KOPT-K1 (cell line): Measurements from ENCODE around the gene SPRR2G.
"Not testable (repeated sequence)": the region's sequence is repeated elsewhere in the genome, so short reads cannot be mapped to it uniquely, and the experiment has no call there.

Experiments used
- H3K27ac ChIP-seq: fragments of 200-600 bp; sonication (generic); 2 replicates; pipeline ENCODE4 v1.5.1; 2016; ENCODE audit warnings: antibody characterized with exemption, mild to moderate bottlenecking, low read depth, low read length; ENCODE audit not compliant: poor library complexity, severe bottlenecking
- H3K36me3 ChIP-seq: fragments of 200-600 bp; sonication (generic); 2 replicates; pipeline ENCODE4 v1.5.1; 2017; ENCODE audit warnings: antibody characterized with exemption, mild to moderate bottlenecking, low read length, moderate library complexity; ENCODE audit not compliant: insufficient read depth
- H3K9me3 ChIP-seq: fragments of 200-600 bp; sonication (generic); 2 replicates; pipeline ENCODE4 v1.5.1; 2017; ENCODE audit warnings: antibody characterized with exemption, low read length, mild to moderate bottlenecking; ENCODE audit not compliant: insufficient read depth, poor library complexity, severe bottlenecking

The SPRR2G gene

DNA sequence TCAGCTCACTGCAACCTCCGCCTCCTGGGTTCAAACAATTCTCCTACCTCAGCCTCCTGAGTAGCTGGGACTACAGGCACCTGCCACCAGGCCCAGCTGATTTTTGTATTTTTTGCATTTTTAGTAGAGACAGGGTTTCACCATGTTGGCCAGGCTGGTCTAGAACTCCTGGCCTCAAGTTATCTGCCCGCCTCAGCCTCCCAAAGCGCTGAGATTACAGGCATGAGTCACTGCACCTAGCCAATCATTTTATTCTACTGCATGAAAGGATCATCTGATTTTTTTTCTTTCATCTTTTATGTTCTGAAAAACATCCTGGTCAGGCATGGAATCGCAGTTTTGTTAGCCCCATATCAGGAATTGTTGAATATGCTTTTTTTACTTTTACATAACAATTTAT, 22.0 kb downstream of the SPRR2G start:
- H3K36me3 ChIP-seq, H3K9me3 ChIP-seq, H3K27ac ChIP-seq: not testable (repeated sequence)

- no peak overlapping the region for H3K27ac ChIP-seq
- no peaks in the 10 kb centered on the region for H3K36me3 ChIP-seq
- H3K9me3 ChIP-seq: peaks cover 6% of the 10 kb centered on the region
Observed at GRCh38 chr1:153127296-153127695, 23.4 kb downstream of the SPRR2G start.

- no peaks in the 10 kb centered on the region for H3K36me3 ChIP-seq
- no peak overlapping the region for H3K27ac ChIP-seq
- peaks cover 6% of the 10 kb centered on the region for H3K9me3 ChIP-seq
Observed at GRCh38 chr1:153125536-153125935, 25.2 kb downstream of the SPRR2G start.

- H3K36me3 ChIP-seq, H3K27ac ChIP-seq, H3K9me3 ChIP-seq: not testable (repeated sequence)
Observed at GRCh38 chr1:153123793-153124192, 26.9 kb downstream of the SPRR2G start.

GRCh38 chr1:153122831-153123421, 27.8 kb downstream of the SPRR2G start:
- Histone ChIP-seq H3K36me3 (no peaks in the 10 kb centered on the region), H3K9me3 (peaks cover 6% of the 10 kb centered on the region), H3K27ac (no peak overlapping the region)

DNA sequence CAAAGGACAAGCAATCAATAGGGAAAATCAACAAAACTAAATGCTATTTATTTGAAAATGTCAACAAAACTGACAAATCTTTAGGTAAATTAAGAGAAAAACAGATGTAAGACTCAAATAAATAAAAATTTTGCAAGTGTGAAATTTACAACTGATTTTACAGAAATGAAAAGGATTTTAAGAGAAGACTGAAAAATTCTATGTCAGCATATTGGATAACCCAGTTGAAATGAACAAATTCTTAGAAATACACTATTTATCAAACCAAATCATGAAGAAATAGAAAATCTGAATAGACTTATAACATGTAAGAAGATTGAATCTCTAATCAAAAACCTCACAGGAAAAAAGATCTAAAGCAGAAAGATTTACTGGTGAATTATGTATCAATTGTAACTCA, 29.7 kb downstream of the SPRR2G start:
- Histone ChIP-seq H3K9me3 (peaks cover 6% of the 10 kb centered on the region), H3K27ac (no peak overlapping the region), H3K36me3 (no peaks in the 10 kb centered on the region)

GRCh38 chr1:153119491-153119971, 31.2 kb downstream of the SPRR2G start:
- H3K27ac ChIP-seq: no peak overlapping the region
- H3K9me3 ChIP-seq: no peaks in the 10 kb centered on the region
- no peaks in the 10 kb centered on the region for H3K36me3 ChIP-seq

- not testable (repeated sequence) for H3K36me3 ChIP-seq, H3K27ac ChIP-seq, H3K9me3 ChIP-seq
Observed at GRCh38 chr1:153115264-153115663, 35.4 kb downstream of the SPRR2G start.

DNA sequence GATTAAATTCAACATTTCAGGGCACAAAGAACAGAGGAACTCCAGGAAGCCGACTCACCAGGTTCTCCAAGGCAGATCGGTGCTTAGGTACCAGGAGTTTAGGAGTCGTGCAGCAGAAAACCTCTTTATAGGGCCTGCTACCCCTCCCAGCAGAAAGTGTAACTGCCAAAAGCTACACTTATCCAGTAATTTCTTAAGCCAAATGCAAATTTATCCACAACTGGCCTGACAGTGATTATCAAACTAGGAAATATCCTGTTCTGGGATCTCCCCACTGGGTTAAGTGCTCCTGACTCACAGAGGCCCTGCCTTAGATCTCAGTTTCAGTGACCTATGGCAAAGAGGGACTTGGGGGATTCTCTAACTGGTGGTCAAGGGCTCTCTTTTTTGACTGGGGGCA, 37.3 kb downstream of the SPRR2G start, which contains the start of gene SPRR2F:
Gene SPRR2F, minus strand, starts transcription at position 101 of the 400 bp plus-strand sequence. CDS start 783 bp downstream, outside the sequence.
- Histone ChIP-seq H3K36me3 (no peaks in the 10 kb centered on the region), H3K9me3 (no peaks in the 10 kb centered on the region)

GRCh38 chr1:153112454-153112853, 38.2 kb downstream of the SPRR2G start:
- H3K27ac ChIP-seq, H3K9me3 ChIP-seq, H3K36me3 ChIP-seq: not testable (repeated sequence)

More for the DNA sequence above, 37.3 kb downstream of the SPRR2G start, which contains the start of gene SPRR2F:
- H3K27ac ChIP-seq: no peak within 1 kb of the TSS

DNA sequence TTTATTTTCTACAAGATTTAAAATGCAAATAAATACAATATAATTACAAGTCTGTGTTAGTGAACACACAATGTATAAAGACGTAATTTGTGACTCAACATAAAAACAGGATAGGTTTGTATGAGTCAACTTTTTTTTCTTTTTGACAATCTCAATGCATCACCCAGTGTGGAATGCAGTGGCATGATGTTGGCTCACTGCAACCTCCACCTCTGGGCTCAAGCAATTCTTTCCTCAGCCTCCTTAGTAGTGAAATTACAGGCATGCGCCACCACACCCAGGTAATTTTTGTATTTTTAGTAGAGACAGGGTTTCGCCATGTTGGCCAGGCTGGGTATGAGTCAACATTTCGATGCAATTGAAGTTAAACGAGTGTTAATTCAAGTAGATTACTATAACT, 50.4 kb downstream of the SPRR2G start:
- H3K27ac ChIP-seq: no peak overlapping the region
- H3K9me3 ChIP-seq: no peaks in the 10 kb centered on the region
- no peaks in the 10 kb centered on the region for H3K36me3 ChIP-seq
